ENCODE data around the gene CHD5.

Gene CHD5

DNA sequence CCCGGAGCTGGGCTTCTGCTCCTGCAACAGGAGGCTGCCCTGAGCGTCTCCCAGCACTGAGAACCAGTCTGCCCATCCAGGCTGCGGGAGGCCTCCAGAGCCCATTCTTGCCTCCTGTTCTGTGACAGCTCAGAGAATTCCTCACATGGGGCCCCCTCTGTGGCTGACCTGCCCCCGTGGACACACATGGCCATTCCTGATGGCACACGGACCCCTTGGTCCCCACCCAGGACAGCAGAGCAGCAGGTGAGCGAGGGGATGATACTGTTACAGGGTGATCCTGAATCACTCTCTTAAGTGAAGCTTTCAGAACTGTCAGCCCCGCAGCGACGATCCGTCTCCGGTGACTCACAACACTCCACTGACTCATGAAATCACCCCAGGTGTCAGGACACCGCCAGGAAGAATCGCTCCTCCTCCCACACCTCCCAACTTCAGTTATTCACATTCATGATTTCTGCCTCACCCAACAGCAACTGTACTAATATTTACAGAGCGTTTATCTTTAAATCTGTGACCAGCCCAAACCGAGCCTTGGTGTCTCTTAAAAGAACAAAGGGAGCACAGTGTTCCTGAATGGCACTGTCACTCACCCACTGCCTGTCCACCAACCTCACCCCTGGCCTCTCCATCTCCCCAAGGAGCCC lies 22.5 kb downstream of the CHD5 start:
- DNase-seq (ENCODE audit: low spot score): no peak
- in situ Hi-C loops (cut with MboI; ENCODE audit: low sequenced_read_pairs, unreplicated experiment): no loop called here
- TF ChIP-seq, protein P1, sequence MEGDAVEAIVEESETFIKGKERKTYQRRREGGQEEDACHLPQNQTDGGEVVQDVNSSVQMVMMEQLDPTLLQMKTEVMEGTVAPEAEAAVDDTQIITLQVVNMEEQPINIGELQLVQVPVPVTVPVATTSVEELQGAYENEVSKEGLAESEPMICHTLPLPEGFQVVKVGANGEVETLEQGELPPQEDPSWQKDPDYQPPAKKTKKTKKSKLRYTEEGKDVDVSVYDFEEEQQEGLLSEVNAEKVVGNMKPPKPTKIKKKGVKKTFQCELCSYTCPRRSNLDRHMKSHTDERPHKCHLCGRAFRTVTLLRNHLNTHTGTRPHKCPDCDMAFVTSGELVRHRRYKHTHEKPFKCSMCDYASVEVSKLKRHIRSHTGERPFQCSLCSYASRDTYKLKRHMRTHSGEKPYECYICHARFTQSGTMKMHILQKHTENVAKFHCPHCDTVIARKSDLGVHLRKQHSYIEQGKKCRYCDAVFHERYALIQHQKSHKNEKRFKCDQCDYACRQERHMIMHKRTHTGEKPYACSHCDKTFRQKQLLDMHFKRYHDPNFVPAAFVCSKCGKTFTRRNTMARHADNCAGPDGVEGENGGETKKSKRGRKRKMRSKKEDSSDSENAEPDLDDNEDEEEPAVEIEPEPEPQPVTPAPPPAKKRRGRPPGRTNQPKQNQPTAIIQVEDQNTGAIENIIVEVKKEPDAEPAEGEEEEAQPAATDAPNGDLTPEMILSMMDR (IDR thresholded peaks at IDR 0.05; ENCODE audit: borderline replicate concordance, control extremely low read depth, extremely low read depth, insufficient read depth, missing control alignments): no peak

DNA sequence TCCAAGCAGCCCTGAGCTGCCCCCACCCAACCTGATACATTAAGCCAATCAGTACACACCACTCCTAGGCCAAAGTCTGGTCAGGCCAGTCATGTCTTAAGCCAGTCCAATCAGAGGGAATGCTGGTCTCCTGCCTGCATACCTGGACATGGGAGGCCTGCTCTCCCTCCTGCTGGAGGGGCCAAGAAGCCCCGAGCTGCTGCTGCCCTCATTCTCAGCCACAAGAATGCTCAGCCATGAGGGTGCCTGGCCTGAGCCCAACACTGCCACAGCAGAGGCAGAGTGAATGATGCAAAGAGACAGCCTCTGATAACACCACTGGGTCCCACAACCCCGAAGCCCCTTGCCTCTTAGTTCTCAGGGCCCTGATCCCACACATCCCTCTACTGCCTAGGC lies 23.0 kb downstream of the CHD5 start:
- TF ChIP-seq, protein P1 (IDR thresholded peaks at IDR 0.05; ENCODE audit: borderline replicate concordance, control extremely low read depth, extremely low read depth, insufficient read depth, missing control alignments): no peak
- in situ Hi-C loops (cut with MboI; ENCODE audit: low sequenced_read_pairs, unreplicated experiment): no loop called here
- no peak for DNase-seq (ENCODE audit: low spot score)

DNA sequence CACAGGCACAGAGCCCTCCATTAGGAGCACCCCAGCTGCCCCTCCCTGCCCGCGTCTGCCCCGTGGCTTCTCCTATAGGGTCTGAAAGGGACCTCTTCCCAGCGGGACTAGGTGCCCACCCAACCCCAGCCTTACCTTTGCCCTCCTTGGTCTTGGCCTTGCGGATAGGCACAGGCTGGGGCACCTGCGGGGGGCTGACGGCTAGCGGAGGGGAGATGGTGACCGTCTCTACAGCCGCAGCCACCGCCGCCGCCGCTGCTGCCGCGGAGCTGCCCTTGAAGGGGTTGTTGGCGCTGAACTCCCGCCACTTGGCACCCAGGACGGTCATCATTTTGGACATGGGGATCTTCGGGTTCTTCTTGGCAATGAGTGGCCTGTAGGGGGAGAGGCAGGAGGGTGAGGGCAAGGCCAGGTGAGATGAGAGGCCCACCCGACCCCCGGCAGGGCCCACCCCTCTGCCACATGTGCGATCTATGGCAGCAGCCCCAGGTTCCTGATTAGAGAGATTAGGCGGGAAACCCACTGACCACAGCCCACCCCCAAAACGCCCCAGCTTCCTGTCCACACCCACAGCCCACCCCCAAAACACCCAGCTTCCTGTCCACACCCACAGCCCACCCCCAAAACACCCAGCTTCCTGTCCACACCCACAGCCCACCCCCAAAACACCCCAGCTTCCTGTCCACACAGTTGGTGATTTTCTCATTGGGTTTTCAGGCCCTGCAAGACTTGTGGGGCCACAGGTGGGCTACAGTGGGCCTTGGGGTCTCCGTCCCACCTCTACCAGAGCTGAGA lies 25.4 kb downstream of the CHD5 start:
- TF ChIP-seq, protein P1 (IDR thresholded peaks at IDR 0.05; ENCODE audit: borderline replicate concordance, control extremely low read depth, extremely low read depth, insufficient read depth, missing control alignments): no peak
- DNase-seq (ENCODE audit: low spot score): no peak
- in situ Hi-C loops (cut with MboI; ENCODE audit: low sequenced_read_pairs, unreplicated experiment): no loop called here

DNA sequence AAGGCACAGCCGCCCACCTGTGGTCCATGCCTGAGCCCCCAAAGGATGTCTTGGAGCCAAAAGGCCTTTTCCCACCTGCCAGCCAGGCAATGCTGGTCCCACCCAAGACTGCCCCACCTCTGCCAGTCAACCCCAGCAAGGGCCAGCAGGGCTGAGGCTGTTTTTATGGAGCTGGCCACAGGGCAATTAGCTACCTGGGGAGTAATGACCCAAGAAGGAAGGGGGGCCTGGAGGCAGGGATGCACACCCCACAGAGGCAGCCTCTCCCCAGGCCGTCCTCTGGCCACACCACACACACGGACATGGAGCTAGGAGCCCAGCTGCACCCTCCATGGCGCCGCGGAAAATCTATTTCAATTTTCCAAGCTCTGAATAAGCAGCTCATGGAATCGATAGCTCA lies 27.2 kb downstream of the CHD5 start:
- no peak for DNase-seq (ENCODE audit: low spot score)
- TF ChIP-seq, protein P1 (IDR thresholded peaks at IDR 0.05; ENCODE audit: borderline replicate concordance, control extremely low read depth, extremely low read depth, insufficient read depth, missing control alignments): no peak
- in situ Hi-C loops (cut with MboI; ENCODE audit: low sequenced_read_pairs, unreplicated experiment): no loop called here

DNA sequence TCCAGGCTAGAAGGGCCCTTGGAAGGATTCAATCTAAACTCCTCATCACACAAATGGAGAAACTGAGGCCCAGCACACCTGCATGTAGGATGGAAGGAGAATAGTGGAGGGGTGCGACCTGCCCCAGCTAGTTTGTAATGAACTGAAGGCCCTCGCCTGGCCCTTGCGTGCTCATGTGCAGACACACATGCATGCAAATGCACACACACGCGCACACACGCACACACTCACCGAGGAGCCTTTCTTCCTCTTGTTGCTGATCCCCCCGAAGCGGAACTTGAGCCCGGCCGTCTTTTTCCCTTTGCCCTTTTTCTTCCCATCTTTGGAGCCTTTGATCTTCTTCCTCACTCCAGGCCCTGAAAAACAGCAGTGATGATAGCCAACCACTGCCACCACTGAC lies 27.9 kb downstream of the CHD5 start:
- TF ChIP-seq, protein P1 (IDR thresholded peaks at IDR 0.05; ENCODE audit: borderline replicate concordance, control extremely low read depth, extremely low read depth, insufficient read depth, missing control alignments): no peak
- DNase-seq (ENCODE audit: low spot score): no peak
- in situ Hi-C loops (cut with MboI; ENCODE audit: low sequenced_read_pairs, unreplicated experiment): no loop called here

DNA sequence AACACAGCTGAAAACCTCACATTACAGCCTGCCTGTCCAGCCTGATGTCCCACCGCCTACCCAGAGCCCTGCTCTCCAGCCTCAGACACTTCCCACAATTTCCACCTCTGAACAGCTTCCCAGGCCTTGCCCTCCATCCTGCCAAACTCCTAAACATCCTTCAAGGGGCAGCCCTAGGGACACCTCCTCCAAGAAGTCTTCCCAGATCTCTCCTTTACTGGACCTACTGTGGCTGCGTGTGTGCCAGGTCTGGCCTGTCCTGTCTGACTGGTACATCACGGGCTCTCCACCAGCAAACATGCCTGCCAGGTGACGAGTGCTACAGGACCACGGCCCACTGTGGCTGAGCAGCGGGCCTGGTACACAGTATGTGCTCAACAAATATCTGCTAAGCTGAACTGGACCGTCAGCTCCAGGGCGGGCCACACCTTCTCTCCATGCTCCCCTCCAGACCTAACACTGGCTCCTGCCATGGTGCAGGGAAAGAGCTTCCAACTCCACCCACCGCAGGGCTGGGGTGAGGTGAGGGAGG lies 28.8 kb downstream of the CHD5 start:
- DNase-seq (ENCODE audit: low spot score): no peak
- in situ Hi-C loops (cut with MboI; ENCODE audit: low sequenced_read_pairs, unreplicated experiment): no loop called here
- TF ChIP-seq, protein P1 (IDR thresholded peaks at IDR 0.05; ENCODE audit: borderline replicate concordance, control extremely low read depth, extremely low read depth, insufficient read depth, missing control alignments): no peak
